Spinal cord (tissue), 10 donors: Measurements from ENCODE around the gene PXYLP1. TPM values are rescaled to one million over a fixed set of nuclear protein-coding genes. Genes with fewer than 3 reads are reported as not detected.

ENCODE experiments used
- DNase-seq, 6 donors: peaks; one replicate each; pipeline versions ENCODE4 v3.0.0 to v3.0.0-alpha.2; 2013 to 2015; ENCODE audit warnings: low spot score in 6 of 6, low read depth in 4 of 6
- H3K27ac ChIP-seq: one replicate; pipeline ENCODE4 v1.5.1; 2013; ENCODE audit warnings: low read depth, low read length, control low read depth
- H3K27me3 ChIP-seq: one replicate; pipeline ENCODE4 v1.6.1; 2013; ENCODE audit warnings: low read length; ENCODE audit not compliant: control insufficient read depth, insufficient read depth
- H3K36me3 ChIP-seq: one replicate; pipeline ENCODE4 v1.6.1; 2013; ENCODE audit warnings: low read length; ENCODE audit not compliant: control insufficient read depth, insufficient read depth
- H3K4me1 ChIP-seq: one replicate; pipeline ENCODE4 v1.6.1; 2013; ENCODE audit warnings: low read length; ENCODE audit not compliant: control insufficient read depth, insufficient read depth
- H3K4me3 ChIP-seq: one replicate; pipeline ENCODE4 v1.5.1; 2013; ENCODE audit warnings: low read depth, low read length, control low read depth
- H3K9me3 ChIP-seq: one replicate; pipeline ENCODE4 v1.6.1; 2013; ENCODE audit warnings: low read length; ENCODE audit not compliant: control insufficient read depth, insufficient read depth
- WGBS: methylation state at CpG from one replicate; pipeline ENCODE4 v1.1.5; 2013; ENCODE audit warnings: missing lambda C conversion rate; ENCODE audit not compliant: insufficient coverage; 5-methylcytosine and 5-hydroxymethylcytosine counted together
- polyA plus RNA-seq, 2 donors: library from polyadenylated mRNA; unstranded; fragments of 120-200 nt; gene quantifications; one replicate each; pipeline ENCODE4 v1.2.1, GENCODE V29; 2013; ENCODE audit not compliant: insufficient read length in 2 of 2
- total RNA-seq, 2 donors: library from RNA; depleted of rRNA in 1 of 2; stranded (reverse); fragments of 120-200 nt in 1 of 2; fragments of >200 nt in 1 of 2; gene quantifications; one replicate each; pipeline versions ENCODE4 v1.2.3 to v1.2.4, GENCODE V29; 2013 to 2014
- donor health status: healthy.

Gene PXYLP1
- total and polyA plus RNA-seq, 4 donors: 33.2 to 48.6 (median 42.1) TPM

DNA sequence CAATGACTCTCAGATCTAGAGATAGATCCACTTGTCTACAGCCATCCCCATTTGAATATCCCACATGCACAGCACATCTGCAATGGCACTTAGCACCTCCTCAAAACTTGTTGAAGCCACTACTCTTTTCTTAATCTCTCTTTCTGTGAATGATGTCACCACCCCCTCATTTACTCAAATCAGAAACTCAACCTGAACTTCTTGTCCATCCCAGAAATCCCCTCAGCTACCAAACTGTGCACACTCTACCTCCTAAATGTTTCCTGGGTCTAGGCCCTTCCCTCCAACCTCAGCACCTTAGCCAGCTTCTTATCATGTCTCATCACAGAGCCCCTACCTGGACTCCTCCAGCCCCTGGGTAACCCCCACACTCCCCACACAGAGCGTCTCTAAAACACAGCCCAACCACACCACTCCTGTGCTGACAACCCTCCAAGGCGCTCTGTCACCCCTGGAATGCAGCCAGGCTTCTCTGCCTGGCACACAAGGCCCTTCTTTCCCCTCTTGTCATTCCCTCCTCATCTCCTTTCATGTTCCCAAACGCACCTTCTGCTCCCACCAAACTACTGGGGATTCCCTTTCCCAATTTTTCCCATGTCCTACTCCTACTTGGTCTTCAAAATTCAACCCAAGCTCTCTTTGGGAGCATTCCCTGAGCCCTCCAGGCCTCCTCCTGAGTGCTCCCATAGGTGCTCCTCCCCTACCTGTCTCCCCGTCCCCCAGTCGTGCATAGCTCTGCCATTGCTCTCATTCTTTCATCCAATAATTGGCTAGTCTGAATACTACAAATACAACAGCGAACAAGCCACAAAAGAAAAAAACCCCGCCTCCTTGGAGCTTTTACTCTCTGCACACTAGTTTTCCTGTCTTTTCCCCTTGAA lies 96.9 kb downstream of the PXYLP1 start:
- no peak for DNase-seq
- H3K4me1 ChIP-seq: no peaks in the 10 kb centered on the region
- H3K9me3 ChIP-seq: no peaks in the 10 kb centered on the region
- H3K4me3 ChIP-seq: no peak overlapping the region
- no peaks in the 10 kb centered on the region for H3K36me3 ChIP-seq
- 69% methylated on average over 6 of the region's 7 CpGs for WGBS
- no peaks in the 10 kb centered on the region for H3K27me3 ChIP-seq
- no peak overlapping the region for H3K27ac ChIP-seq

DNA sequence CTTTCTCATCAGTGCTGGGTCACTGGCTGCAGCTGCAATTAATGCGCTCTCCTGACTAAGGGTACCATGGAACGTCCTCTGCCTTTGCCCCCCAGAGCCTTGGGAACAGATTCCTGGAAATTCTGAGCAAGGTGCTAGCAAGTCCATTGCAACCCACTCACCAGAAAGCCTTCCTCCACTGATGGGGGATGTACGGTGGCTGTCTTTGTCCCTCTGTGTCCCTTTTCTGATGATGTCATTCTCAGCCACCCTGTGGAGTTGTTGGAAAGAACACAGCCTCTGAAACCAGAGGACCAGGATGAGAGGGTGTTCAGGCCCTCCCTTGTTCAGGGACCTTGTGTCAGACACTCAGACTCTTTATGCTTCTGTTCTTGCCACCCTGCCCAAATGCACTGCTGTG lies 98.6 kb downstream of the PXYLP1 start:
- DNase-seq: no peak
- Histone ChIP-seq H3K27me3 (no peaks in the 10 kb centered on the region), H3K4me1 (no peaks in the 10 kb centered on the region), H3K36me3 (no peaks in the 10 kb centered on the region), H3K9me3 (no peaks in the 10 kb centered on the region), H3K27ac (no peak overlapping the region), H3K4me3 (no peak overlapping the region)
- WGBS: 88% methylated on average over 2 of the region's 3 CpGs

- WGBS: no CpG with 5 or more reads among the region's 3 CpGs
- H3K4me3 ChIP-seq: no peak overlapping the region
- H3K27me3 ChIP-seq: no peaks in the 10 kb centered on the region
- no peaks in the 10 kb centered on the region for H3K4me1 ChIP-seq
- no peaks in the 10 kb centered on the region for H3K9me3 ChIP-seq
- H3K27ac ChIP-seq: no peak overlapping the region
- DNase-seq: no peak
- no peaks in the 10 kb centered on the region for H3K36me3 ChIP-seq
Observed at GRCh38 chr3:141330718-141331376, 99.2 kb downstream of the PXYLP1 start.

- Histone ChIP-seq H3K9me3 (no peaks in the 10 kb centered on the region), H3K4me3 (no peak overlapping the region), H3K27ac (no peak overlapping the region), H3K4me1 (no peaks in the 10 kb centered on the region), H3K36me3 (no peaks in the 10 kb centered on the region), H3K27me3 (no peaks in the 10 kb centered on the region)
- 58% methylated on average over 8 of the region's 9 CpGs for WGBS
- no peak for DNase-seq
Observed at GRCh38 chr3:141331377-141332318, 100.0 kb downstream of the PXYLP1 start.

DNA sequence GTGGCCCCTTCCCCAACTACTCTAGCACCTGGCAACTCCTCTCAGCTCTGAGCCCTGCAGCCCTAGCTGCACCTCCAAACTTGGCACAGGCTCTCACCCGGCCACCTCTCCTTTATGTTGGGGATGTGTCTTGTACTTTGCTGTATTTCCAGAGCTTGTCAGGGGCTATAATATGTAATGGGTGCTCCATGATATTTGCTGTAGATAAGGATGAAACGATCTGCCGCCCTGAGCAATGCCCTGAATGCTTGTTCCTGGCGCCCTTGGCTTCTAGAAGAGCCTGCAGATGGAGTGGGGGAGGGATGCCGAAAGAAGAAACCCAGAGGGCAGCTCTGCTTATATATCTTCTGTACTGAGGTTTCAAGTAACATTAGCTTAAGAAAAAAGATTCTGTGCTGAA lies 100.8 kb downstream of the PXYLP1 start:
- no peak for DNase-seq
- 86% methylated on average over 3 of the region's 5 CpGs for WGBS
- no peaks in the 10 kb centered on the region for H3K9me3 ChIP-seq
- no peak overlapping the region for H3K4me3 ChIP-seq
- H3K27me3 ChIP-seq: no peaks in the 10 kb centered on the region
- no peaks in the 10 kb centered on the region for H3K4me1 ChIP-seq
- H3K27ac ChIP-seq: no peak overlapping the region
- H3K36me3 ChIP-seq: no peaks in the 10 kb centered on the region

DNA sequence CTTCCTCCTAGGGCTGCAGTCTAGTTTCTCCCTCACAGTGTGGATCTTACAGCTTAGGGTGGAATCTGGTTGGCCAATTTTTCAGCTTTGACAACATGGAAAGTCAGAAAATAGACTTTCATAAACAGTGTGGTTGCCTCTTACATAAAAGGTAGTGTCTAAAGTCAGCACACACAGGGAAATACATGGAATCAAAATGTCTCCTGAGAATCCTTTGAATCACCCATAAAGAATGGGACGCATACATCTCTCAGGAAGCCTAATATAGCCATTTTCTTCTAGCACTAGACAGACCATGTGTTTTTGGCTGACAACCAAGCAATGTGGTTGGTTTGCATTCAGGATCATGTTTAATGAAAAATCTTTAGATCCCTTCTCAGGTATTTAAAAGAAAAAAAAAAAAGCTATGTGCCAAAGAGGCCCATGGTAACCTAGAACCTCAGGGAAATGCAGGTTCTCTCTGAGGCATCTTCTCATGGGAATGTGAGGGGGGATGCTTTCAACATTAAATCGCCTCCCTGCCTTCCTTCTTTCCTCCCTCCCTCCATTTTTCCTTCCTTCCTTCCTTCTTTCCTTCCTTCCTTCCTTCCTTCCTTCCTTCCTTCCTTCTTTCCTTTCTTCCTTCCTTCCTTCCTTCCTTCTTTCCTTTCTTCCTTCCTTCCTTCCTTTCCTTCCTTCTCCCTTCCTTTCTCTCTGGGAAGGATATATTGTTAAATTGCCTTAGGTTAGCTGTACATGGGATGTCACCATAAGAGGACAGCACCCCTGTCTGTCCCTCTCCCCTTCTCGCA lies 102.4 kb downstream of the PXYLP1 start:
- 100% methylated on average over 1 of the region's 3 CpGs for WGBS
- no peaks in the 10 kb centered on the region for H3K4me1 ChIP-seq
- H3K27me3 ChIP-seq: no peaks in the 10 kb centered on the region
- no peak overlapping the region for H3K27ac ChIP-seq
- no peak for DNase-seq
- no peak overlapping the region for H3K4me3 ChIP-seq
- H3K36me3 ChIP-seq: no peaks in the 10 kb centered on the region
- no peaks in the 10 kb centered on the region for H3K9me3 ChIP-seq

DNA sequence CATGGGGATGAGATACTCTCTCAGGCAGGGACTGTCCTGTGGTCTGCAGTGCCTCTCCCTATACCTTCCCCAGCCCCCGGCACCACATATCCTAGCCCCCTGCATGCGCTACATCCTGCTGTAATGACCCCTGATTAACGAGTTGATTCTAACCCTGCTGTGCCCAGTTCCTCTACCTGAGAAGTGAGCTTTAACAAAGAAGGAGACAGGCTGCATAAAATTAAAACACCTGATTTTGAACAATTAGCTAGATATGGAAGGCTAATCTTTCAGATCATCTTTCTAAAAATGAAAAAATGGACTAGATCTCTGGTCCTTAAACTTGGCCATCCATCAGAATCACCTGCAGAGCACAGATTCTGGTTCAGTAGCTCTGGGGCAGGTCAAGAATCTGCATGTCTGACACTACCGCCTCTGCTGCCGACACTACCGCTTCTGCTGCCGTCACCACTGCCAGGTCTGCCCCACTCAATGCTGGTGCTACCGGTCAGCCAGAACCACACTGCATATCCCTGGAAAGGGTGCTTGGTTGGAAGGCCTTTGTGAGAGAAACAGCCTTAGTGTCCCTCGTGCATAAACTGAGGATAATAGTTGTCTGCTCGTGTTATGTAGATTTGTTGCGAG lies 103.1 kb downstream of the PXYLP1 start:
- WGBS: 75% methylated on average over 10 of the region's 11 CpGs
- Histone ChIP-seq H3K27ac (no peak overlapping the region), H3K4me3 (no peak overlapping the region), H3K27me3 (no peaks in the 10 kb centered on the region), H3K9me3 (no peaks in the 10 kb centered on the region), H3K36me3 (no peaks in the 10 kb centered on the region), H3K4me1 (no peaks in the 10 kb centered on the region)
- no peak for DNase-seq

- Histone ChIP-seq H3K4me1 (no peaks in the 10 kb centered on the region), H3K9me3 (no peaks in the 10 kb centered on the region), H3K27me3 (no peaks in the 10 kb centered on the region), H3K36me3 (no peaks in the 10 kb centered on the region), H3K4me3 (no peak overlapping the region), H3K27ac (no peak overlapping the region)
- WGBS: 36% methylated on average over 1 of the region's 2 CpGs
- no peak for DNase-seq
Observed at GRCh38 chr3:141335531-141336061, 104.0 kb downstream of the PXYLP1 start.
